Liver (tissue), 9 donors: Measurements from ENCODE around the gene ZFP2. TPM values are rescaled to one million over a fixed set of nuclear protein-coding genes. Genes with fewer than 3 reads are reported as not detected.
A peak's percentile ranks its signal among the peaks of the same experiment; 100 is the strongest.

Source experiments
- DNase-seq: peaks from one replicate; pipeline ENCODE4 v3.0.0-alpha.2; 2017; ENCODE audit warnings: low spot score
- H3K27ac ChIP-seq, 2 donors: one replicate each; pipeline ENCODE4 v1.7.0; 2013; ENCODE audit warnings: inconsistent platforms in 2 of 2, low read length in 2 of 2, control low read depth in 1 of 2, low read depth in 1 of 2, mild to moderate bottlenecking in 1 of 2
- H3K27me3 ChIP-seq, 4 donors: one replicate each; pipeline versions ENCODE4 v1.6.1 to v1.7.0; 2013; ENCODE audit warnings: low read length in 3 of 4, inconsistent platforms in 1 of 4, mild to moderate bottlenecking in 1 of 4, moderate library complexity in 1 of 4; ENCODE audit not compliant: control insufficient read depth in 4 of 4, insufficient read depth in 4 of 4
- H3K36me3 ChIP-seq, 4 donors: one replicate each; pipeline versions ENCODE4 v1.6.1 to v1.7.0; 2013; ENCODE audit warnings: low read length in 3 of 4, mild to moderate bottlenecking in 3 of 4, low read depth in 1 of 4, moderate library complexity in 1 of 4; ENCODE audit not compliant: control insufficient read depth in 4 of 4, insufficient read depth in 3 of 4
- H3K4me1 ChIP-seq, 4 donors: one replicate each; pipeline versions ENCODE4 v1.6.1 to v1.7.0; 2013; ENCODE audit warnings: low read length in 3 of 4, mild to moderate bottlenecking in 3 of 4, moderate library complexity in 1 of 4; ENCODE audit not compliant: control insufficient read depth in 4 of 4, insufficient read depth in 4 of 4
- H3K4me3 ChIP-seq, 3 donors: one replicate each; pipeline versions ENCODE4 v1.6.1 to v1.7.0; 2013; ENCODE audit warnings: low read length in 3 of 3, control low read depth in 1 of 3, low read depth in 1 of 3, mild to moderate bottlenecking in 1 of 3
- H3K9ac ChIP-seq, 2 donors: one replicate each; pipeline ENCODE4 v1.7.0; 2013; ENCODE audit warnings: low read length in 2 of 2, mild to moderate bottlenecking in 2 of 2, moderate library complexity in 2 of 2, control low read depth in 1 of 2, low read depth in 1 of 2
- H3K9me3 ChIP-seq, 4 donors: one replicate each; pipeline versions ENCODE4 v1.6.1 to v1.7.0; 2013; ENCODE audit warnings: low read length in 3 of 4; ENCODE audit not compliant: control insufficient read depth in 4 of 4
- ATF3 ChIP-seq: IDR thresholded peaks from 2 replicates; pipeline ENCODE4 v1.6.1; 2016; ENCODE audit warnings: antibody characterized with exemption
- EGR1 ChIP-seq, 2 donors: IDR thresholded peaks; 2 replicates each; pipeline ENCODE4 v1.6.1; 2016 to 2018; ENCODE audit warnings: antibody characterized with exemption in 2 of 2, low read depth in 2 of 2
- FOXA1 ChIP-seq: IDR thresholded peaks from 2 replicates; pipeline ENCODE4 v1.6.1; 2016; ENCODE audit warnings: antibody characterized with exemption
- FOXA2 ChIP-seq: IDR thresholded peaks from 2 replicates; pipeline ENCODE4 v1.6.1; 2016; ENCODE audit warnings: antibody characterized with exemption
- GABPA ChIP-seq, 2 donors: IDR thresholded peaks in 1 of 2; conservative IDR thresholded peaks in 1 of 2; 2 replicates each; pipeline ENCODE4 v1.6.1; 2016; ENCODE audit warnings: antibody characterized with exemption in 2 of 2, mild to moderate bottlenecking in 1 of 2, moderate library complexity in 1 of 2
- HNF4A ChIP-seq, 2 donors: conservative IDR thresholded peaks; 2 replicates each; pipeline ENCODE4 v1.6.1; 2016; ENCODE audit warnings: antibody characterized with exemption in 2 of 2, mild to moderate bottlenecking in 2 of 2
- HNF4G ChIP-seq: IDR thresholded peaks from 2 replicates; pipeline ENCODE4 v1.6.1; 2016; ENCODE audit warnings: antibody characterized with exemption
- JUND ChIP-seq, 2 donors: IDR thresholded peaks; 2 replicates each; pipeline ENCODE4 v1.6.1; 2016; ENCODE audit warnings: antibody characterized with exemption in 2 of 2
- NR2F2 ChIP-seq: IDR thresholded peaks from 2 replicates; pipeline ENCODE4 v1.6.1; 2016; ENCODE audit warnings: antibody characterized with exemption
- RAD21 ChIP-seq, 2 donors: IDR thresholded peaks; 2 replicates each; pipeline ENCODE4 v1.6.1; 2016; ENCODE audit warnings: antibody characterized with exemption in 2 of 2, mild to moderate bottlenecking in 2 of 2
- RXRA ChIP-seq, 2 donors: IDR thresholded peaks; 2 replicates each; pipeline ENCODE4 v1.6.1; 2017 to 2018; ENCODE audit warnings: antibody characterized with exemption in 2 of 2, mild to moderate bottlenecking in 1 of 2
- SP1 ChIP-seq: IDR thresholded peaks from 2 replicates; pipeline ENCODE4 v1.6.1; 2018; ENCODE audit warnings: antibody characterized with exemption, mild to moderate bottlenecking
- TAF1 ChIP-seq: conservative IDR thresholded peaks from 2 replicates; pipeline ENCODE4 v1.6.1; 2016; ENCODE audit warnings: antibody characterized with exemption, mild to moderate bottlenecking
- YY1 ChIP-seq: IDR thresholded peaks from 2 replicates; pipeline ENCODE4 v1.6.1; 2016; ENCODE audit warnings: antibody characterized with exemption, mild to moderate bottlenecking
- WGBS: extraction: QIAGEN DNeasy Blood & Tissue Kit; methylation state at CpG from one replicate; pipeline ENCODE4 v1.1.7; 2013; 5-methylcytosine and 5-hydroxymethylcytosine counted together
- polyA plus RNA-seq, 2 donors: library from polyadenylated mRNA; stranded (reverse) in 1 of 2; unstranded in 1 of 2; fragments of 200-250 nt in 1 of 2; fragments of >200 nt in 1 of 2; fragmentation: Nextera tagmentation in 1 of 2; extraction: Ambion mirVana in 1 of 2; gene quantifications; one replicate each; pipeline versions ENCODE4 v1.2.1 to v1.2.3, GENCODE V29; 2013 to 2015
- total RNA-seq, 2 donors: library from RNA; depleted of rRNA; stranded (reverse); fragments of >200 nt; gene quantifications; one replicate each; pipeline ENCODE4 v1.2.3, GENCODE V29; 2014
- TF ChIP-seq, protein P1 (sequence below): IDR thresholded peaks from 2 replicates; pipeline ENCODE4 v1.6.1; 2016; ENCODE audit warnings: antibody characterized with exemption
- TF ChIP-seq, protein P2 (sequence below): IDR thresholded peaks from 2 replicates; pipeline ENCODE4 v1.6.1; 2016; ENCODE audit warnings: antibody characterized with exemption
- TF ChIP-seq, protein P3 (sequence below): IDR thresholded peaks from 2 replicates; pipeline ENCODE4 v1.6.1; 2016; ENCODE audit warnings: antibody characterized with exemption, mild to moderate bottlenecking
- TF ChIP-seq, protein P4 (sequence below): fragments of 150-350 bp; IDR thresholded peaks from 2 replicates; pipeline ENCODE4 v1.5.1; 2017; ENCODE audit warnings: improper control_type of control experiment, low read depth, low read length; ENCODE audit not compliant: missing input control
- donor health status: healthy.
- donor health status: healthy.
- donor health status: healthy.
- donor health status: healthy.
- donor health status: healthy.

ZFP2 gene
- total and polyA plus RNA-seq, 4 donors: 0.22 to 0.56 (median 0.49) TPM

DNA sequence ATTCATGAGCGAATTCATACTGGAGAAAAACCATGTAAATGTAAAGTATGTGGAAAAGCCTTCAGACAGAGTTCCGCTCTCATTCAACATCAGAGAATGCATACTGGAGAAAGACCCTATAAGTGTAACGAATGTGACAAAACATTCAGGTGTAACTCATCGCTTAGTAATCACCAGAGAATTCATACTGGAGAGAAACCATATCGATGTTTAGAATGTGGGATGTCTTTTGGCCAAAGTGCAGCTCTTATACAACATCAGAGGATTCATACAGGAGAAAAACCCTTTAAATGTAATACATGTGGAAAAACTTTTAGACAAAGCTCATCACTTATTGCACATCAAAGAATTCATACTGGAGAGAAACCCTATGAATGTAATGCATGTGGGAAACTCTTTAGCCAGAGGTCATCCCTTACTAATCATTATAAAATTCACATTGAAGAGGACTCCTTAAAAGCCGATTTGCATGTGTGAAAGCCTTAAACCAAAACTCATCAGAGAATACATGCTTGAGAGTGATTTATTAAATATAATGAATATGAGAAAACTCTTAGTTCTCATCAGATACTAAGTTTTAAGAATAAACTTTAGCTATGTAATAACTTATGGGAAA is 11.8 kb upstream of the ZFP2 start:
- Histone ChIP-seq H3K4me1 (no peaks in the 10 kb centered on the region), H3K36me3 (peaks cover 8 to 72% (median 64%) of the 10 kb centered on the region in 4 donors), H3K9ac (no peak overlapping the region), H3K4me3 (peak overlapping the region in 2 of 3 donors; percentile 29 to 49), H3K9me3 (peaks cover 41 to 84% (median 61%) of the 10 kb centered on the region in 4 donors), H3K27me3 (no peaks in the 10 kb centered on the region), H3K27ac (no peak overlapping the region)
- no peak for DNase-seq
- 97% methylated on average over 6 of the region's 6 CpGs for WGBS
- TF ChIP-seq FOXA2: no peak
- TF ChIP-seq HNF4A (conservative IDR thresholded peaks at IDR 0.05): no peak
- no peak for TF ChIP-seq TAF1
- no peak for TF ChIP-seq HNF4G
- TF ChIP-seq, protein P1, sequence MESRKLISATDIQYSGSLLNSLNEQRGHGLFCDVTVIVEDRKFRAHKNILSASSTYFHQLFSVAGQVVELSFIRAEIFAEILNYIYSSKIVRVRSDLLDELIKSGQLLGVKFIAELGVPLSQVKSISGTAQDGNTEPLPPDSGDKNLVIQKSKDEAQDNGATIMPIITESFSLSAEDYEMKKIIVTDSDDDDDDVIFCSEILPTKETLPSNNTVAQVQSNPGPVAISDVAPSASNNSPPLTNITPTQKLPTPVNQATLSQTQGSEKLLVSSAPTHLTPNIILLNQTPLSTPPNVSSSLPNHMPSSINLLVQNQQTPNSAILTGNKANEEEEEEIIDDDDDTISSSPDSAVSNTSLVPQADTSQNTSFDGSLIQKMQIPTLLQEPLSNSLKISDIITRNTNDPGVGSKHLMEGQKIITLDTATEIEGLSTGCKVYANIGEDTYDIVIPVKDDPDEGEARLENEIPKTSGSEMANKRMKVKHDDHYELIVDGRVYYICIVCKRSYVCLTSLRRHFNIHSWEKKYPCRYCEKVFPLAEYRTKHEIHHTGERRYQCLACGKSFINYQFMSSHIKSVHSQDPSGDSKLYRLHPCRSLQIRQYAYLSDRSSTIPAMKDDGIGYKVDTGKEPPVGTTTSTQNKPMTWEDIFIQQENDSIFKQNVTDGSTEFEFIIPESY: no peak
- TF ChIP-seq ATF3: no peak
- no peak for TF ChIP-seq SP1
- no peak for TF ChIP-seq RXRA (IDR thresholded peaks at IDR 0.05)
- TF ChIP-seq, protein P2, sequence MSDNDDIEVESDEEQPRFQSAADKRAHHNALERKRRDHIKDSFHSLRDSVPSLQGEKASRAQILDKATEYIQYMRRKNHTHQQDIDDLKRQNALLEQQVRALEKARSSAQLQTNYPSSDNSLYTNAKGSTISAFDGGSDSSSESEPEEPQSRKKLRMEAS: no peak
- TF ChIP-seq, protein P3, sequence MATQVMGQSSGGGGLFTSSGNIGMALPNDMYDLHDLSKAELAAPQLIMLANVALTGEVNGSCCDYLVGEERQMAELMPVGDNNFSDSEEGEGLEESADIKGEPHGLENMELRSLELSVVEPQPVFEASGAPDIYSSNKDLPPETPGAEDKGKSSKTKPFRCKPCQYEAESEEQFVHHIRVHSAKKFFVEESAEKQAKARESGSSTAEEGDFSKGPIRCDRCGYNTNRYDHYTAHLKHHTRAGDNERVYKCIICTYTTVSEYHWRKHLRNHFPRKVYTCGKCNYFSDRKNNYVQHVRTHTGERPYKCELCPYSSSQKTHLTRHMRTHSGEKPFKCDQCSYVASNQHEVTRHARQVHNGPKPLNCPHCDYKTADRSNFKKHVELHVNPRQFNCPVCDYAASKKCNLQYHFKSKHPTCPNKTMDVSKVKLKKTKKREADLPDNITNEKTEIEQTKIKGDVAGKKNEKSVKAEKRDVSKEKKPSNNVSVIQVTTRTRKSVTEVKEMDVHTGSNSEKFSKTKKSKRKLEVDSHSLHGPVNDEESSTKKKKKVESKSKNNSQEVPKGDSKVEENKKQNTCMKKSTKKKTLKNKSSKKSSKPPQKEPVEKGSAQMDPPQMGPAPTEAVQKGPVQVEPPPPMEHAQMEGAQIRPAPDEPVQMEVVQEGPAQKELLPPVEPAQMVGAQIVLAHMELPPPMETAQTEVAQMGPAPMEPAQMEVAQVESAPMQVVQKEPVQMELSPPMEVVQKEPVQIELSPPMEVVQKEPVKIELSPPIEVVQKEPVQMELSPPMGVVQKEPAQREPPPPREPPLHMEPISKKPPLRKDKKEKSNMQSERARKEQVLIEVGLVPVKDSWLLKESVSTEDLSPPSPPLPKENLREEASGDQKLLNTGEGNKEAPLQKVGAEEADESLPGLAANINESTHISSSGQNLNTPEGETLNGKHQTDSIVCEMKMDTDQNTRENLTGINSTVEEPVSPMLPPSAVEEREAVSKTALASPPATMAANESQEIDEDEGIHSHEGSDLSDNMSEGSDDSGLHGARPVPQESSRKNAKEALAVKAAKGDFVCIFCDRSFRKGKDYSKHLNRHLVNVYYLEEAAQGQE: no peak
- no peak for TF ChIP-seq GABPA (IDR thresholded peaks at IDR 0.05 in 1 of 2, conservative IDR thresholded peaks at IDR 0.05 in 1 of 2)
- TF ChIP-seq RAD21 (IDR thresholded peaks at IDR 0.05): no peak
- TF ChIP-seq NR2F2: no peak
- TF ChIP-seq JUND (IDR thresholded peaks at IDR 0.05): no peak
- no peak for TF ChIP-seq FOXA1
- no peak for TF ChIP-seq EGR1 (IDR thresholded peaks at IDR 0.05; ENCODE audit: low read depth in 2 of 2)

DNA sequence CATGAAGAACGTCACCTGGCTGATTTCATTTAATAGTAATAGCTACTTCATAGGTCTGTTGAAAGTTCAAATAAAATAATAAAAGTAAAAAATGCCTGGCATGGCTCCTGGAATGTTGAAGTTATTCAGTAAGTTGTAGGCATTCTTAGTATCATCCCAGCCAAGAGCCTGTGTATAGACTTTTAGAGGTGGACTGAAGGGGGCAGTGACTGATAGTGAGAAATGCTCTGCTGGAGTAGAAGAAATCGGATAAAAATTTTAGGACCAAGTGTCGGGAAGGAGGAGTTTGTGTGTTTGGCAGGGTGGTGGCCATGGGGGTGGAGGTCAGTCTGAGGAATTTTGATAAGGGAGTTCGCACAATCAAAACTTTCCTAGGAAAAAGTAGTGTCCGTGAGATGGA is 3.6 kb downstream of the ZFP2 start:
- Histone ChIP-seq H3K9ac (no peak overlapping the region), H3K27me3 (no peaks in the 10 kb centered on the region), H3K27ac (no peak overlapping the region), H3K4me1 (peaks cover 0 to 6% (median 4%) of the 10 kb centered on the region in 4 donors), H3K9me3 (peaks cover 8 to 23% (median 18%) of the 10 kb centered on the region in 4 donors), H3K36me3 (peaks cover 0 to 3% (median 0%) of the 10 kb centered on the region in 4 donors), H3K4me3 (no peak overlapping the region)
- no peak for DNase-seq
- WGBS: 84% methylated on average over 5 of the region's 5 CpGs
- TF ChIP-seq, protein P3: no peak
- no peak for TF ChIP-seq HNF4G
- no peak for TF ChIP-seq GABPA (IDR thresholded peaks at IDR 0.05 in 1 of 2, conservative IDR thresholded peaks at IDR 0.05 in 1 of 2)
- TF ChIP-seq EGR1 (IDR thresholded peaks at IDR 0.05; ENCODE audit: low read depth in 2 of 2): no peak
- TF ChIP-seq, protein P4, sequence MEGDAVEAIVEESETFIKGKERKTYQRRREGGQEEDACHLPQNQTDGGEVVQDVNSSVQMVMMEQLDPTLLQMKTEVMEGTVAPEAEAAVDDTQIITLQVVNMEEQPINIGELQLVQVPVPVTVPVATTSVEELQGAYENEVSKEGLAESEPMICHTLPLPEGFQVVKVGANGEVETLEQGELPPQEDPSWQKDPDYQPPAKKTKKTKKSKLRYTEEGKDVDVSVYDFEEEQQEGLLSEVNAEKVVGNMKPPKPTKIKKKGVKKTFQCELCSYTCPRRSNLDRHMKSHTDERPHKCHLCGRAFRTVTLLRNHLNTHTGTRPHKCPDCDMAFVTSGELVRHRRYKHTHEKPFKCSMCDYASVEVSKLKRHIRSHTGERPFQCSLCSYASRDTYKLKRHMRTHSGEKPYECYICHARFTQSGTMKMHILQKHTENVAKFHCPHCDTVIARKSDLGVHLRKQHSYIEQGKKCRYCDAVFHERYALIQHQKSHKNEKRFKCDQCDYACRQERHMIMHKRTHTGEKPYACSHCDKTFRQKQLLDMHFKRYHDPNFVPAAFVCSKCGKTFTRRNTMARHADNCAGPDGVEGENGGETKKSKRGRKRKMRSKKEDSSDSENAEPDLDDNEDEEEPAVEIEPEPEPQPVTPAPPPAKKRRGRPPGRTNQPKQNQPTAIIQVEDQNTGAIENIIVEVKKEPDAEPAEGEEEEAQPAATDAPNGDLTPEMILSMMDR: no peak
- TF ChIP-seq YY1: no peak
- TF ChIP-seq RXRA (IDR thresholded peaks at IDR 0.05): no peak
- no peak for TF ChIP-seq HNF4A (conservative IDR thresholded peaks at IDR 0.05)
- no peak for TF ChIP-seq SP1
- TF ChIP-seq JUND (IDR thresholded peaks at IDR 0.05): no peak
- no peak for TF ChIP-seq NR2F2
